GM19463 (cell line): ENCODE data around the gene CCDC74A.
"Not testable (repeated sequence)": the region's sequence is repeated elsewhere in the genome, so short reads cannot be mapped to it uniquely, and the experiment has no call there.

Experiments used
- ATAC-seq: cut with Tn5 transposase; IDR thresholded peaks from one replicate; pipeline ENCODE4 v1.9.1; 2021; ENCODE audit warnings: mild to moderate bottlenecking, moderate library complexity; ENCODE audit not compliant: unreplicated experiment

CCDC74A gene

GRCh38 chr2:131527131-131528001 is at the start of gene CCDC74A:
Gene CCDC74A (plus strand): TSS chr2:131527888. CDS start chr2:131527971, 83 bp downstream.
- ATAC-seq = peak; percentile 93

- ATAC-seq = not testable (repeated sequence)
Measured at GRCh38 chr2:131478074-131478849, 49.4 kb upstream of the CCDC74A start.

- ATAC-seq = not testable (repeated sequence)
Measured at GRCh38 chr2:131478850-131479461, 48.7 kb upstream of the CCDC74A start.

GRCh38 chr2:131480351-131480750 is 47.3 kb upstream of the CCDC74A start:
- not testable (repeated sequence) for ATAC-seq

GRCh38 chr2:131482506-131483155 is 45.1 kb upstream of the CCDC74A start:
- not testable (repeated sequence) for ATAC-seq

- ATAC-seq = not testable (repeated sequence)
Measured at GRCh38 chr2:131483981-131484820, 43.5 kb upstream of the CCDC74A start.

GRCh38 chr2:131484906-131485460 is 42.7 kb upstream of the CCDC74A start:
- ATAC-seq = not testable (repeated sequence)

- ATAC-seq = not testable (repeated sequence)
Measured at GRCh38 chr2:131486201-131486902, 41.3 kb upstream of the CCDC74A start.

GRCh38 chr2:131488306-131489205 is 39.1 kb upstream of the CCDC74A start:
- no peak for ATAC-seq

GRCh38 chr2:131490616-131491468 is 36.8 kb upstream of the CCDC74A start:
- peak; percentile 9 for ATAC-seq

- ATAC-seq = peak; percentile 1
Measured at GRCh38 chr2:131491469-131491836, 36.2 kb upstream of the CCDC74A start.

GRCh38 chr2:131492015-131492417 is 35.7 kb upstream of the CCDC74A start, which contains the start of gene MZT2A:
Gene MZT2A (minus strand): TSS chr2:131492397. CDS start chr2:131492376, 21 bp downstream.
- peak; percentile 12 for ATAC-seq

GRCh38 chr2:131492418-131493198 is 35.1 kb upstream of the CCDC74A start:
- peak; percentile 65 for ATAC-seq

- ATAC-seq = peak; percentile 9
Measured at GRCh38 chr2:131493199-131493968, 34.3 kb upstream of the CCDC74A start.

GRCh38 chr2:131495506-131495905 is 32.2 kb upstream of the CCDC74A start:
- not testable (repeated sequence) for ATAC-seq
